Fibroblast of skin of abdomen (primary cell): ENCODE data around the gene PLEKHH1.
"Not testable (repeated sequence)": the region's sequence is repeated elsewhere in the genome, so short reads cannot be mapped to it uniquely, and the experiment has no call there.

Experiments used
- DNase-seq: peaks from one replicate; pipeline ENCODE4 v3.0.0-alpha.2; 2013

Gene PLEKHH1

GRCh38 chr14:67584978-67585377 is 51.9 kb downstream of the PLEKHH1 start:
- DNase-seq = no peak

- DNase-seq = no peak
Observed at GRCh38 chr14:67586369-67586768, 53.3 kb downstream of the PLEKHH1 start.

GRCh38 chr14:67589204-67589770 is 56.2 kb downstream of the PLEKHH1 start:
- no peak for DNase-seq

GRCh38 chr14:67593650-67594049 is 60.6 kb downstream of the PLEKHH1 start:
- not testable (repeated sequence) for DNase-seq

GRCh38 chr14:67595392-67595791 is 62.3 kb downstream of the PLEKHH1 start:
- no peak for DNase-seq

- DNase-seq = peak; percentile 85
Observed at GRCh38 chr14:67599698-67600561, 66.8 kb downstream of the PLEKHH1 start, which contains the start of gene PIGH. PIGH (minus strand) TSS chr14:67600268; CDS start chr14:67600203, 65 bp downstream.

- DNase-seq = not testable (repeated sequence)
Observed at GRCh38 chr14:67600562-67600974, 67.5 kb downstream of the PLEKHH1 start.

- DNase-seq = no peak
Observed at GRCh38 chr14:67602076-67602475, 69.0 kb downstream of the PLEKHH1 start.

- DNase-seq = no peak
Observed at GRCh38 chr14:67602995-67603545, 70.0 kb downstream of the PLEKHH1 start.

GRCh38 chr14:67607646-67608045 is 74.6 kb downstream of the PLEKHH1 start:
- no peak for DNase-seq

- DNase-seq = no peak
Observed at GRCh38 chr14:67609642-67610310, 76.7 kb downstream of the PLEKHH1 start.

GRCh38 chr14:67610491-67610890 is 77.4 kb downstream of the PLEKHH1 start:
- DNase-seq = no peak

- DNase-seq = peak; percentile 81
Observed at GRCh38 chr14:67618617-67619063, 85.5 kb downstream of the PLEKHH1 start.

- DNase-seq = peak; percentile 85
Observed at GRCh38 chr14:67619446-67620216, 86.5 kb downstream of the PLEKHH1 start, which contains the start of gene ARG2. ARG2 (plus strand) TSS chr14:67619920; CDS start chr14:67619978, 58 bp downstream.

GRCh38 chr14:67620217-67620785 is 87.2 kb downstream of the PLEKHH1 start:
- DNase-seq = no peak

- peak; percentile 86 for DNase-seq
Observed at GRCh38 chr14:67622675-67623074, 89.6 kb downstream of the PLEKHH1 start.

- DNase-seq = no peak
Observed at GRCh38 chr14:67623114-67623513, 90.0 kb downstream of the PLEKHH1 start.

GRCh38 chr14:67626131-67626530 is 93.0 kb downstream of the PLEKHH1 start:
- DNase-seq = not testable (repeated sequence)

GRCh38 chr14:67627519-67627918 is 94.4 kb downstream of the PLEKHH1 start:
- DNase-seq = no peak

GRCh38 chr14:67630186-67630585 is 97.1 kb downstream of the PLEKHH1 start:
- no peak for DNase-seq

GRCh38 chr14:67630938-67631337 is 97.8 kb downstream of the PLEKHH1 start:
- no peak for DNase-seq
